Measurements from ENCODE around the gene MSANTD7.
A peak's percentile ranks its signal among the peaks of the same experiment; 100 is the strongest.
"Not testable (repeated sequence)": the region's sequence is repeated elsewhere in the genome, so short reads cannot be mapped to it uniquely, and the experiment has no call there.

The MSANTD7 gene

GRCh38 chr10:14837757-14838581 is at the start of gene MSANTD7, which contains the start of the genes CDNF and HSPA14:
TSS of gene MSANTD7 (plus strand) at chr10:14838306. CDS start at chr10:14842285, 3,979 bp downstream.
TSS of gene CDNF (minus strand) at chr10:14838037. CDS start at chr10:14837946, 91 bp downstream.
TSS of gene HSPA14 (plus strand) at chr10:14838306. CDS start at chr10:14838403, 97 bp downstream.
- DNase-seq (ENCODE audit: low read depth, low spot score), result peak; percentile 99

GRCh38 chr10:14798636-14799035 is 39.5 kb upstream of the MSANTD7 start:
- DNase-seq (ENCODE audit: low read depth, low spot score), result no peak

- DNase-seq (ENCODE audit: low read depth, low spot score), result no peak
Observed at GRCh38 chr10:14800397-14800796, 37.7 kb upstream of the MSANTD7 start.

GRCh38 chr10:14801723-14802122 is 36.4 kb upstream of the MSANTD7 start:
- peak; percentile 12 for DNase-seq (ENCODE audit: low read depth, low spot score)

- no peak for DNase-seq (ENCODE audit: low read depth, low spot score)
Observed at GRCh38 chr10:14803827-14804226, 34.3 kb upstream of the MSANTD7 start.

- DNase-seq (ENCODE audit: low read depth, low spot score), result no peak
Observed at GRCh38 chr10:14806318-14806717, 31.8 kb upstream of the MSANTD7 start.

- peak; percentile 6 for DNase-seq (ENCODE audit: low read depth, low spot score)
Observed at GRCh38 chr10:14810969-14811953, 26.8 kb upstream of the MSANTD7 start.

- DNase-seq (ENCODE audit: low read depth, low spot score), result peak; percentile 4
Observed at GRCh38 chr10:14812271-14812670, 25.8 kb upstream of the MSANTD7 start.

- no peak for DNase-seq (ENCODE audit: low read depth, low spot score)
Observed at GRCh38 chr10:14815681-14816080, 22.4 kb upstream of the MSANTD7 start.

- not testable (repeated sequence) for DNase-seq (ENCODE audit: low read depth, low spot score)
Observed at GRCh38 chr10:14816717-14817116, 21.4 kb upstream of the MSANTD7 start.

GRCh38 chr10:14820010-14820774 is 17.9 kb upstream of the MSANTD7 start:
- peak; percentile 20 for DNase-seq (ENCODE audit: low read depth, low spot score)

- DNase-seq (ENCODE audit: low read depth, low spot score), result peak; percentile 11
Observed at GRCh38 chr10:14820775-14821154, 17.3 kb upstream of the MSANTD7 start.

GRCh38 chr10:14821635-14822375 is 16.3 kb upstream of the MSANTD7 start:
- DNase-seq (ENCODE audit: low read depth, low spot score), result no peak

GRCh38 chr10:14822879-14823755 is 15.0 kb upstream of the MSANTD7 start:
- DNase-seq (ENCODE audit: low read depth, low spot score), result peak; percentile 11

GRCh38 chr10:14823966-14824365 is 14.1 kb upstream of the MSANTD7 start:
- no peak for DNase-seq (ENCODE audit: low read depth, low spot score)

GRCh38 chr10:14826076-14826829 is 11.9 kb upstream of the MSANTD7 start:
- DNase-seq (ENCODE audit: low read depth, low spot score), result no peak

GRCh38 chr10:14833106-14833505 is 5.0 kb upstream of the MSANTD7 start:
- no peak for DNase-seq (ENCODE audit: low read depth, low spot score)

GRCh38 chr10:14836208-14836607 is 1.9 kb upstream of the MSANTD7 start:
- DNase-seq (ENCODE audit: low read depth, low spot score), result no peak
